SK-N-SH treated with all-trans-retinoic acid at 6 μM for 48 hours (cell line): ENCODE measurements around the gene TET2.

Experiments
- ARNTL ChIP-seq: fragments of 450-650 bp; formaldehyde crosslinking; IDR thresholded peaks from 2 replicates; pipeline ENCODE4 v1.5.0; 2020; ENCODE audit warnings: low read depth, mild to moderate bottlenecking, moderate library complexity, borderline replicate concordance
- BACH2 ChIP-seq: fragments of 250-450 bp; sonication (Bioruptor Pico); IDR thresholded peaks from 2 replicates; pipeline ENCODE4 v1.9.0; 2021; ENCODE audit warnings: mild to moderate bottlenecking, borderline replicate concordance
- CREB5 ChIP-seq: fragments of 250-450 bp; sonication (Bioruptor Pico); IDR thresholded peaks from 2 replicates; pipeline ENCODE4 v1.5.1; 2020; ENCODE audit warnings: low read depth, mild to moderate bottlenecking, moderate library complexity
- GLIS3 ChIP-seq: fragments of 250-450 bp; sonication (Bioruptor Pico); IDR thresholded peaks from 2 replicates; pipeline ENCODE4 v1.5.0; 2020; ENCODE audit warnings: mild to moderate bottlenecking, moderate library complexity
- ISL1 ChIP-seq: fragments of 250-450 bp; sonication (Bioruptor Pico); IDR thresholded peaks from 2 replicates; pipeline ENCODE4 v2.1.2; 2022; ENCODE audit warnings: mild to moderate bottlenecking, moderate library complexity
- POU6F1 ChIP-seq: fragments of 250-450 bp; sonication (Bioruptor Pico); IDR thresholded peaks from 2 replicates; pipeline ENCODE4 v1.8.0; 2021; ENCODE audit warnings: low read depth, mild to moderate bottlenecking, moderate library complexity, borderline replicate concordance
- PPARA ChIP-seq: fragments of 250-450 bp; sonication (Bioruptor Pico); IDR thresholded peaks from 2 replicates; pipeline ENCODE4 v1.5.0; 2020; ENCODE audit warnings: mild to moderate bottlenecking, borderline replicate concordance
- RARB ChIP-seq: fragments of 250-450 bp; sonication (Bioruptor Pico); IDR thresholded peaks from 2 replicates; pipeline ENCODE4 v1.8.0; 2021; ENCODE audit warnings: mild to moderate bottlenecking, moderate library complexity
- SNAI2 ChIP-seq: fragments of 250-450 bp; sonication (Bioruptor Pico); IDR thresholded peaks from 2 replicates; pipeline ENCODE4 v1.5.0; 2020; ENCODE audit warnings: mild to moderate bottlenecking, moderate library complexity
- TOX ChIP-seq: fragments of 250-450 bp; sonication (Bioruptor Pico); IDR thresholded peaks from 2 replicates; pipeline ENCODE4 v1.8.0; 2021; ENCODE audit warnings: mild to moderate bottlenecking, moderate library complexity, borderline replicate concordance
- TF ChIP-seq, protein P1 (sequence below): fragments of 250-450 bp; sonication (Bioruptor Pico); IDR thresholded peaks from 2 replicates; pipeline ENCODE4 v1.5.0; 2020; ENCODE audit warnings: mild to moderate bottlenecking, moderate library complexity
- TF ChIP-seq, protein P2 (sequence below): fragments of 250-450 bp; sonication (Bioruptor Pico); IDR thresholded peaks from 2 replicates; pipeline ENCODE4 v1.5.1; 2021; ENCODE audit warnings: mild to moderate bottlenecking, moderate library complexity
- TF ChIP-seq, protein P3 (sequence below): fragments of 250-450 bp; sonication (Bioruptor Pico); IDR thresholded peaks from 2 replicates; pipeline ENCODE4 v1.8.0; 2020; ENCODE audit warnings: mild to moderate bottlenecking, moderate library complexity, borderline replicate concordance

- TF ChIP-seq GLIS3 (no peak), CREB5 (CRISPR knock-in tag) (no peak), TOX (no peak), BACH2 (CRISPR knock-in tag) (no peak), PPARA (CRISPR knock-in tag) (no peak), POU6F1 (CRISPR knock-in tag) (no peak), ISL1 (CRISPR knock-in tag) (no peak), RARB (no peak), SNAI2 (no peak), ARNTL (no peak)
- TF ChIP-seq, protein P1, sequence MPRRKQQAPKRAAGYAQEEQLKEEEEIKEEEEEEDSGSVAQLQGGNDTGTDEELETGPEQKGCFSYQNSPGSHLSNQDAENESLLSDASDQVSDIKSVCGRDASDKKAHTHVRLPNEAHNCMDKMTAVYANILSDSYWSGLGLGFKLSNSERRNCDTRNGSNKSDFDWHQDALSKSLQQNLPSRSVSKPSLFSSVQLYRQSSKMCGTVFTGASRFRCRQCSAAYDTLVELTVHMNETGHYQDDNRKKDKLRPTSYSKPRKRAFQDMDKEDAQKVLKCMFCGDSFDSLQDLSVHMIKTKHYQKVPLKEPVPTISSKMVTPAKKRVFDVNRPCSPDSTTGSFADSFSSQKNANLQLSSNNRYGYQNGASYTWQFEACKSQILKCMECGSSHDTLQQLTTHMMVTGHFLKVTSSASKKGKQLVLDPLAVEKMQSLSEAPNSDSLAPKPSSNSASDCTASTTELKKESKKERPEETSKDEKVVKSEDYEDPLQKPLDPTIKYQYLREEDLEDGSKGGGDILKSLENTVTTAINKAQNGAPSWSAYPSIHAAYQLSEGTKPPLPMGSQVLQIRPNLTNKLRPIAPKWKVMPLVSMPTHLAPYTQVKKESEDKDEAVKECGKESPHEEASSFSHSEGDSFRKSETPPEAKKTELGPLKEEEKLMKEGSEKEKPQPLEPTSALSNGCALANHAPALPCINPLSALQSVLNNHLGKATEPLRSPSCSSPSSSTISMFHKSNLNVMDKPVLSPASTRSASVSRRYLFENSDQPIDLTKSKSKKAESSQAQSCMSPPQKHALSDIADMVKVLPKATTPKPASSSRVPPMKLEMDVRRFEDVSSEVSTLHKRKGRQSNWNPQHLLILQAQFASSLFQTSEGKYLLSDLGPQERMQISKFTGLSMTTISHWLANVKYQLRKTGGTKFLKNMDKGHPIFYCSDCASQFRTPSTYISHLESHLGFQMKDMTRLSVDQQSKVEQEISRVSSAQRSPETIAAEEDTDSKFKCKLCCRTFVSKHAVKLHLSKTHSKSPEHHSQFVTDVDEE, result no peak
- TF ChIP-seq, protein P2, sequence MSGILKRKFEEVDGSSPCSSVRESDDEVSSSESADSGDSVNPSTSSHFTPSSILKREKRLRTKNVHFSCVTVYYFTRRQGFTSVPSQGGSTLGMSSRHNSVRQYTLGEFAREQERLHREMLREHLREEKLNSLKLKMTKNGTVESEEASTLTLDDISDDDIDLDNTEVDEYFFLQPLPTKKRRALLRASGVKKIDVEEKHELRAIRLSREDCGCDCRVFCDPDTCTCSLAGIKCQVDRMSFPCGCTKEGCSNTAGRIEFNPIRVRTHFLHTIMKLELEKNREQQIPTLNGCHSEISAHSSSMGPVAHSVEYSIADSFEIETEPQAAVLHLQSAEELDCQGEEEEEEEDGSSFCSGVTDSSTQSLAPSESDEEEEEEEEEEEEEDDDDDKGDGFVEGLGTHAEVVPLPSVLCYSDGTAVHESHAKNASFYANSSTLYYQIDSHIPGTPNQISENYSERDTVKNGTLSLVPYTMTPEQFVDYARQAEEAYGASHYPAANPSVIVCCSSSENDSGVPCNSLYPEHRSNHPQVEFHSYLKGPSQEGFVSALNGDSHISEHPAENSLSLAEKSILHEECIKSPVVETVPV (CRISPR knock-in tag), result no peak
- TF ChIP-seq, protein P3, sequence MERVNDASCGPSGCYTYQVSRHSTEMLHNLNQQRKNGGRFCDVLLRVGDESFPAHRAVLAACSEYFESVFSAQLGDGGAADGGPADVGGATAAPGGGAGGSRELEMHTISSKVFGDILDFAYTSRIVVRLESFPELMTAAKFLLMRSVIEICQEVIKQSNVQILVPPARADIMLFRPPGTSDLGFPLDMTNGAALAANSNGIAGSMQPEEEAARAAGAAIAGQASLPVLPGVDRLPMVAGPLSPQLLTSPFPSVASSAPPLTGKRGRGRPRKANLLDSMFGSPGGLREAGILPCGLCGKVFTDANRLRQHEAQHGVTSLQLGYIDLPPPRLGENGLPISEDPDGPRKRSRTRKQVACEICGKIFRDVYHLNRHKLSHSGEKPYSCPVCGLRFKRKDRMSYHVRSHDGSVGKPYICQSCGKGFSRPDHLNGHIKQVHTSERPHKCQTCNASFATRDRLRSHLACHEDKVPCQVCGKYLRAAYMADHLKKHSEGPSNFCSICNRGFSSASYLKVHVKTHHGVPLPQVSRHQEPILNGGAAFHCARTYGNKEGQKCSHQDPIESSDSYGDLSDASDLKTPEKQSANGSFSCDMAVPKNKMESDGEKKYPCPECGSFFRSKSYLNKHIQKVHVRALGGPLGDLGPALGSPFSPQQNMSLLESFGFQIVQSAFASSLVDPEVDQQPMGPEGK (CRISPR knock-in tag), result no peak
Measured at GRCh38 chr4:105304085-105304484, 157.4 kb downstream of the TET2 start.
